Ovary (tissue), 9 donors: Measurements from ENCODE around the gene NPAS2. TPM values are rescaled to one million over a fixed set of nuclear protein-coding genes. Genes with fewer than 3 reads are reported as not detected.

Source experiments
- DNase-seq, 5 donors: peaks; one replicate each; pipeline ENCODE4 v3.0.0-alpha.2; 2019 to 2020
- H3K27ac ChIP-seq, 2 donors: fragments of 200-600 bp; one replicate each; pipeline versions ENCODE4 v1.5.1 to v1.8.0; 2019 to 2022
- H3K27me3 ChIP-seq: fragments of 200-600 bp; one replicate; pipeline ENCODE4 v1.8.0; 2022
- H3K36me3 ChIP-seq: fragments of 200-600 bp; sonication (generic); one replicate; pipeline ENCODE4 v1.5.1; 2019
- H3K4me1 ChIP-seq: one replicate; pipeline ENCODE4 v1.8.1; 2013; ENCODE audit warnings: mild to moderate bottlenecking, moderate library complexity; ENCODE audit not compliant: insufficient read depth
- H3K4me3 ChIP-seq: fragments of 200-600 bp; sonication (generic); one replicate; pipeline ENCODE4 v1.5.1; 2017
- H3K9me3 ChIP-seq, 2 donors: fragments of 200-600 bp in 1 of 2; sonication (generic) in 1 of 2; one replicate each; pipeline versions ENCODE4 v1.5.1 to v1.8.1; 2013 to 2019; ENCODE audit warnings: mild to moderate bottlenecking in 1 of 2, moderate library complexity in 1 of 2
- EP300 ChIP-seq: sonication (generic); formaldehyde crosslinking; IDR thresholded peaks from one replicate; pipeline ENCODE4 v1.6.1; 2017; ENCODE audit warnings: antibody characterized with exemption
- POLR2A ChIP-seq: fragments of 450-650 bp; IDR thresholded peaks from one replicate; pipeline ENCODE4 v1.6.1; 2017; ENCODE audit warnings: antibody characterized with exemption, mild to moderate bottlenecking, moderate library complexity
- WGBS, 3 donors: extraction: QIAGEN DNeasy Blood & Tissue Kit in 1 of 3; methylation state at CpG; one replicate each; pipeline versions ENCODE4 v1.1.5 to v1.1.7; 2013 to 2017; 5-methylcytosine and 5-hydroxymethylcytosine counted together
- intact Hi-C, 4 donors: fragments of 100-400 bp; cut with DNase I; formaldehyde crosslinking; loops; one replicate each; pipeline versions ENCODE4 v1.11.0 to v1.15.1; 2022 to 2023
- polyA plus RNA-seq, 2 donors: library from polyadenylated mRNA; stranded (reverse); fragments of 200-250 nt in 1 of 2; fragments of 350-450 nt in 1 of 2; fragmentation: Illumina TruSeq in 1 of 2; extraction: RNeasy Lipid Tissue Mini Kit (QIAGEN cat#74804) in 1 of 2; gene quantifications; one replicate each; pipeline ENCODE4 v1.2.3, GENCODE V29; 2013 to 2014
- total RNA-seq, 7 donors: library from RNA; depleted of rRNA in 2 of 7; stranded (reverse); fragments of >200 nt in 2 of 7; fragmentation: NEBNext Ultra II Directional in 3 of 7; extraction: Animal tissue kit (Norgen Biotek cat#: 25700) in 3 of 7; gene quantifications; one replicate each; pipeline versions ENCODE4 v1.1.0 to v1.2.4, GENCODE V29; 2016 to 2023
- TF ChIP-seq, protein P1 (sequence below), 3 donors: fragments of 450-650 bp in 2 of 3; fragments of 200-600 bp in 1 of 3; IDR thresholded peaks; one replicate each; pipeline versions ENCODE4 v1.5.1 to v1.8.0; 2016 to 2022; ENCODE audit warnings: antibody characterized with exemption in 3 of 3, mild to moderate bottlenecking in 1 of 3
- donor health status: DM: no; HTN: no; CAD: no; lungs with moderate emphysema.
- donor health status: DM: no; HTN: no; CAD: no.
- donor health status: Bipolar disorder and iron deficiency.
- donor health status: DM: yes; HTN: yes; CAD: no.
- donor health status: DM: no; HTN: no; CAD: no.
- donor health status: DM: yes; HTN: yes; CAD: no.

The NPAS2 gene
- total and polyA plus RNA-seq, 9 donors = 1.6 to 20.6 (median 7.3) TPM

DNA sequence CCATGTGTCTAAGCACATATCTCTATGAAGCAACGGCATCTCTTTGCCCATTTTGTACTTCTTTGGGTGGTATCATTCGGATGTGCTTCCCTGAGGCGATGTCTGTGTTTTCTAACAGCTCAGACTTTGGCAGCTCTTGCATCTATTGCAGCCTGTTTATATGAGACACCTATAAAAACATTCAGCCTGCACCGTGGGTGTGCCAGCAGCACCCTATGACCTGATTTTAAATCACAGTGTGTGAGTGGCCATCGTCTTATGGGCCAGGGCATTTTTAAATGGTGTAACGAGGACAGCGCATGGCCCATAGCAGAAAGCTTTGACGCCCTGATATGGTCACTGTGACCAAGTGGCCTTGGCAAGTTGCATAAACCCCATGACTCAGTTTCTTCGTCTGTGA, 12.9 kb downstream of the NPAS2 start:
- H3K27me3 ChIP-seq = no peaks in the 10 kb centered on the region
- DNase-seq = no peak
- intact Hi-C loops = no loop called here
- WGBS, 3 donors = 72 to 77% (median 74%) methylated on average over 9 of the region's 9 CpGs
- no peaks in the 10 kb centered on the region for H3K36me3 ChIP-seq
- H3K27ac ChIP-seq = no peak overlapping the region
- TF ChIP-seq EP300 (no peak), POLR2A (no peak)
- TF ChIP-seq, protein P1, sequence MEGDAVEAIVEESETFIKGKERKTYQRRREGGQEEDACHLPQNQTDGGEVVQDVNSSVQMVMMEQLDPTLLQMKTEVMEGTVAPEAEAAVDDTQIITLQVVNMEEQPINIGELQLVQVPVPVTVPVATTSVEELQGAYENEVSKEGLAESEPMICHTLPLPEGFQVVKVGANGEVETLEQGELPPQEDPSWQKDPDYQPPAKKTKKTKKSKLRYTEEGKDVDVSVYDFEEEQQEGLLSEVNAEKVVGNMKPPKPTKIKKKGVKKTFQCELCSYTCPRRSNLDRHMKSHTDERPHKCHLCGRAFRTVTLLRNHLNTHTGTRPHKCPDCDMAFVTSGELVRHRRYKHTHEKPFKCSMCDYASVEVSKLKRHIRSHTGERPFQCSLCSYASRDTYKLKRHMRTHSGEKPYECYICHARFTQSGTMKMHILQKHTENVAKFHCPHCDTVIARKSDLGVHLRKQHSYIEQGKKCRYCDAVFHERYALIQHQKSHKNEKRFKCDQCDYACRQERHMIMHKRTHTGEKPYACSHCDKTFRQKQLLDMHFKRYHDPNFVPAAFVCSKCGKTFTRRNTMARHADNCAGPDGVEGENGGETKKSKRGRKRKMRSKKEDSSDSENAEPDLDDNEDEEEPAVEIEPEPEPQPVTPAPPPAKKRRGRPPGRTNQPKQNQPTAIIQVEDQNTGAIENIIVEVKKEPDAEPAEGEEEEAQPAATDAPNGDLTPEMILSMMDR (IDR thresholded peaks at IDR 0.05) = no peak
- H3K4me1 ChIP-seq = no peaks in the 10 kb centered on the region
- no peak overlapping the region for H3K4me3 ChIP-seq
- no peaks in the 10 kb centered on the region for H3K9me3 ChIP-seq

DNA sequence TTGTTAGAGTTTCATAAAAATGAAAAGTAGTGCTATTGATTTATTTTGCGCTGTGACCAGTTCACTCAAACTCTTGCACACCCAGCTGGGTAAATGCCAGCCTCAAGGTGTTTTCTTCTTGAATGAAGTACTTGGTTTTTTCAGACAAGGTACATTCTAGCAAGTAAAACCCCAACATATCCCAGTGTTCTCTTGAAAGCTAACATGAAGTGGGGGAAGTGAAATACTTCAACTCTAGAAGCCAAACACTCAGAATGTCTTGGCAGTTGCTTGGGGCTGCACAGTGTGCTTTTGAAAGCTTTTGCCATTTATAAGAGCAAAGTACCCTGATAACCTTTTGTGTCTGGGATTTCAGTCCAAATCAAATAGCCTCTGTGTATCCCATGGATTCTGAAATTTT, 13.4 kb downstream of the NPAS2 start:
- WGBS, 3 donors = 94 to 97% (median 97%) methylated on average over 1 of the region's 1 CpG
- Histone ChIP-seq H3K4me1 (no peaks in the 10 kb centered on the region), H3K9me3 (no peaks in the 10 kb centered on the region), H3K27me3 (no peaks in the 10 kb centered on the region), H3K36me3 (no peaks in the 10 kb centered on the region), H3K4me3 (no peak overlapping the region), H3K27ac (no peak overlapping the region)
- DNase-seq = no peak
- TF ChIP-seq POLR2A (no peak), EP300 (no peak)
- TF ChIP-seq, protein P1 (IDR thresholded peaks at IDR 0.05) = no peak
- intact Hi-C loops = no loop called here

DNA sequence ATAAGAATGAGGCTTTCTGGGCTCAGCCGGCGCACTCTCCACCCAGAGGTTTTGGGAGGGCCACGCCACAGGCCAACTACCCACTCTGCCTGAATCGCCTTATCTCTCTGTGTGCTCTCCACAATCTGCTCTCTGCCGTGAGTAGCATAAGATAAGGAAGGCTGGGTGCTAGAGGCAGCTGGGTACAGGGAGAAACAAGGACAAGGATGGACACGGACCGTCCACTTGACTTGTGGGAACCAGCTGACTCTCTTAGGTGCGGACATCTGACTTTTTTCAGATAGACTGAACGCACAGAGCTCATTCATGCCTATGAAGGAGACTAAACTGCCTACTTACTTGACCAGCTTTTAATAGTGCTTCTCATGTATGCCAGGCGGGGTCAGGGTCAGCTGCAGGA, 14.3 kb downstream of the NPAS2 start:
- intact Hi-C loops = no loop called here
- H3K36me3 ChIP-seq = no peaks in the 10 kb centered on the region
- no peaks in the 10 kb centered on the region for H3K27me3 ChIP-seq
- no peak for DNase-seq
- H3K9me3 ChIP-seq = no peaks in the 10 kb centered on the region
- WGBS, 3 donors = 88 to 95% (median 92%) methylated on average over 10 of the region's 10 CpGs
- H3K4me3 ChIP-seq = no peak overlapping the region
- no peaks in the 10 kb centered on the region for H3K4me1 ChIP-seq
- no peak overlapping the region for H3K27ac ChIP-seq
- no peak for TF ChIP-seq POLR2A
- TF ChIP-seq, protein P1 (IDR thresholded peaks at IDR 0.05) = no peak
- TF ChIP-seq EP300 = no peak

DNA sequence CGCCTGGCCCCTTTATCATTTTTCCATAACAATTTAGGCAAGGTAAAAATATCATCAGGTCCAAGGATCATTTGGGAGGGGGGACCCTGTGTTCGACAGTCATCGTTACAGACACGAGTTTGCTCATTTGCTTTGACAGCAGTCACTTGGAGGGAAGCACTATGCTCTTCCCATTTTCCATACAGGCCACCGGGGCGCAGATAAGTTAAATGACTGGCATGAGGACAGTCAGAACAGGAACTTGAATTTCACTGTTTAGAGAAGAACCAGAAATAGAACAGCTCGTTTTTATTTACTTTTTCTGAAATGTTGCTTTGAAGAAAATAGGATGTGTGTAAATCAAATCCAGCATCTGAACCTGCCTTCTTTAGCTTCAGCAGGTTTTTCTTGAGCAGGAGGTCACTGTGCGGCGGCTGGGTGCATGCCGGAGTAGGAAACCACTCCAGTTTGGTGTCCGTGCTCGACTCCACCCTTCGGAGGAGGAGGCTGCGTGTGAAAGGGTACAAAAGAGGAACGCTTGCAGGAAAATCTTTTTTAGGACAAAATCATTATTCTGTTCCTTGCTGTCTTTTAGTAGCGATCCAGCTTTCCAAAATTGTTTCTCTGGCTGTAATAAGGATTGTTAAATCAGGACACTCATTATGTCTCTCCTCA, 15.2 kb downstream of the NPAS2 start:
- Histone ChIP-seq H3K27ac (no peak overlapping the region), H3K4me1 (no peaks in the 10 kb centered on the region), H3K36me3 (no peaks in the 10 kb centered on the region), H3K9me3 (no peaks in the 10 kb centered on the region), H3K4me3 (no peak overlapping the region), H3K27me3 (no peaks in the 10 kb centered on the region)
- DNase-seq = no peak
- TF ChIP-seq, protein P1 (IDR thresholded peaks at IDR 0.05) = no peak
- TF ChIP-seq POLR2A (no peak), EP300 (no peak)
- intact Hi-C loops = no loop called here
- 77 to 81% (median 80%) methylated on average over 16 of the region's 16 CpGs for WGBS, 3 donors
